Measurements from ENCODE around the gene PRKCB. TPM values are rescaled to one million over a fixed set of nuclear protein-coding genes. Genes with fewer than 3 reads are reported as not detected.

Gene PRKCB
- polyA plus RNA-seq, 1 donor (not counting 4 experiments of a cell fraction or from before 2014, with no cell fraction given), result 0.18 TPM

- DNase-seq (ENCODE audit: low read depth, low spot score), result no peak
- Histone ChIP-seq H3K36me3 (ENCODE audit: control insufficient read depth in 2 of 2, extremely low read depth in 1 of 2, insufficient read depth in 2 of 2, low read length in 2 of 2) (no peaks in the 10 kb centered on the region), H2AFZ (ENCODE audit: control insufficient read depth, low read length) (no peak overlapping the region), H3K4me3 (ENCODE audit: control insufficient read depth in 2 of 3, extremely low read depth in 1 of 3, insufficient read depth in 2 of 3, low read depth in 1 of 3, low read length in 3 of 3) (no peak overlapping the region), H3K9me3 (ENCODE audit: control insufficient read depth, low read depth, low read length) (no peaks in the 10 kb centered on the region), H4K20me1 (ENCODE audit: control insufficient read depth, extremely low read depth, insufficient read depth, low read length) (no peaks in the 10 kb centered on the region), H3K9ac (ENCODE audit: control insufficient read depth, extremely low read depth, insufficient read depth, low read length) (no peak overlapping the region), H3K27ac (ENCODE audit: control insufficient read depth, insufficient read depth, low read length) (no peak overlapping the region), H3K4me2 (ENCODE audit: control insufficient read depth, extremely low read depth, insufficient read depth, low read depth, low read length) (no peak overlapping the region), H3K4me1 (ENCODE audit: control insufficient read depth, extremely low read depth, insufficient read depth, low read length) (no peaks in the 10 kb centered on the region), H3K9me1 (ENCODE audit: control insufficient read depth, extremely low read depth, insufficient read depth, low read length) (no peaks in the 10 kb centered on the region), H3K27me3 (ENCODE audit: control insufficient read depth, extremely low read depth, insufficient read depth, low read length) (no peaks in the 10 kb centered on the region), H3K79me2 (ENCODE audit: control insufficient read depth, insufficient read depth, low read length) (no peaks in the 10 kb centered on the region)
- no peak for FAIRE-seq
- TF ChIP-seq CTCF (optimal IDR thresholded peaks at IDR 0.05 in 1 of 3, IDR thresholded peaks at IDR 0.05 in 1 of 3, conservative IDR thresholded peaks at IDR 0.05 in 1 of 3; ENCODE audit: extremely low read depth in 1 of 3, insufficient read depth in 2 of 3, low read length in 3 of 3), result no peak
- no peak for TF ChIP-seq EZH2 (IDR thresholded peaks at IDR 0.05; ENCODE audit: low read length)
- dilution Hi-C loops (cut with MboI; ENCODE audit: extremely low pct_ligation_motif_present, low sequenced_read_pairs), result no loop called here
These were observed 172.2 kb downstream of the PRKCB start for GRCh38 chr16:24007934-24008333.

DNA sequence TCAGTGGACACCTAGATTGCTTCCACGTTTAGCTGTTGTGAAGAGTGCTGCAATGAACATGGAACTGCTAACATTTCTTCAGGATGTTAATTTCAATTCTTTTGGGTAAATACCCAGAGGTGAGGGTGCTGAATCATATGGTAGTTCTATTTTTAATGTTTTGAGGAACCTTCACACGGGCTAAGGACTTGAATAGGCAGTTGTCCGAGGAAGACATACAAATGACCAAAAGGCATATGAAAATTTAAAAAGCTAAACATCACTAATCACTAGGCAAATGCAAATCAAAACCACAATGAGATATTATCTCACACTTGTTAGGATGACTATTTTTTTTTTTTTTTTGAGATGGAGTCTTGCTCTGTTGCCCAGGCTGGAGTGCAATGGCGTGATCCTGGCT, 173.3 kb downstream of the PRKCB start:
- H3K27ac ChIP-seq (ENCODE audit: control insufficient read depth, insufficient read depth, low read length), result no peak overlapping the region
- H3K9ac ChIP-seq (ENCODE audit: control insufficient read depth, extremely low read depth, insufficient read depth, low read length), result no peak overlapping the region
- H3K4me2 ChIP-seq (ENCODE audit: control insufficient read depth, extremely low read depth, insufficient read depth, low read depth, low read length), result no peak overlapping the region
- no peaks in the 10 kb centered on the region for H3K36me3 ChIP-seq (ENCODE audit: control insufficient read depth in 2 of 2, extremely low read depth in 1 of 2, insufficient read depth in 2 of 2, low read length in 2 of 2)
- H2AFZ ChIP-seq (ENCODE audit: control insufficient read depth, low read length), result no peak overlapping the region
- H3K79me2 ChIP-seq (ENCODE audit: control insufficient read depth, insufficient read depth, low read length), result no peaks in the 10 kb centered on the region
- no peaks in the 10 kb centered on the region for H4K20me1 ChIP-seq (ENCODE audit: control insufficient read depth, extremely low read depth, insufficient read depth, low read length)
- no peaks in the 10 kb centered on the region for H3K9me1 ChIP-seq (ENCODE audit: control insufficient read depth, extremely low read depth, insufficient read depth, low read length)
- H3K9me3 ChIP-seq (ENCODE audit: control insufficient read depth, low read depth, low read length), result no peaks in the 10 kb centered on the region
- DNase-seq (ENCODE audit: low read depth, low spot score), result no peak
- no peak overlapping the region for H3K4me3 ChIP-seq (ENCODE audit: control insufficient read depth in 2 of 3, extremely low read depth in 1 of 3, insufficient read depth in 2 of 3, low read depth in 1 of 3, low read length in 3 of 3)
- dilution Hi-C loops (cut with MboI; ENCODE audit: extremely low pct_ligation_motif_present, low sequenced_read_pairs), result no loop called here
- no peak for TF ChIP-seq EZH2 (IDR thresholded peaks at IDR 0.05; ENCODE audit: low read length)
- TF ChIP-seq CTCF (optimal IDR thresholded peaks at IDR 0.05 in 1 of 3, IDR thresholded peaks at IDR 0.05 in 1 of 3, conservative IDR thresholded peaks at IDR 0.05 in 1 of 3; ENCODE audit: extremely low read depth in 1 of 3, insufficient read depth in 2 of 3, low read length in 3 of 3), result no peak
- no peaks in the 10 kb centered on the region for H3K4me1 ChIP-seq (ENCODE audit: control insufficient read depth, extremely low read depth, insufficient read depth, low read length)
- H3K27me3 ChIP-seq (ENCODE audit: control insufficient read depth, extremely low read depth, insufficient read depth, low read length), result no peaks in the 10 kb centered on the region
- no peak for FAIRE-seq

Measured in keratinocyte (primary cell).